NCI-H748 (cell line): Measurements from ENCODE around the gene REEP1.

Experiments used
- DNase-seq: peaks from one replicate; lab custom pipeline; 2025; ENCODE audit not compliant: unreplicated experiment; lab: John Stamatoyannopoulos, UW

Gene REEP1

DNA sequence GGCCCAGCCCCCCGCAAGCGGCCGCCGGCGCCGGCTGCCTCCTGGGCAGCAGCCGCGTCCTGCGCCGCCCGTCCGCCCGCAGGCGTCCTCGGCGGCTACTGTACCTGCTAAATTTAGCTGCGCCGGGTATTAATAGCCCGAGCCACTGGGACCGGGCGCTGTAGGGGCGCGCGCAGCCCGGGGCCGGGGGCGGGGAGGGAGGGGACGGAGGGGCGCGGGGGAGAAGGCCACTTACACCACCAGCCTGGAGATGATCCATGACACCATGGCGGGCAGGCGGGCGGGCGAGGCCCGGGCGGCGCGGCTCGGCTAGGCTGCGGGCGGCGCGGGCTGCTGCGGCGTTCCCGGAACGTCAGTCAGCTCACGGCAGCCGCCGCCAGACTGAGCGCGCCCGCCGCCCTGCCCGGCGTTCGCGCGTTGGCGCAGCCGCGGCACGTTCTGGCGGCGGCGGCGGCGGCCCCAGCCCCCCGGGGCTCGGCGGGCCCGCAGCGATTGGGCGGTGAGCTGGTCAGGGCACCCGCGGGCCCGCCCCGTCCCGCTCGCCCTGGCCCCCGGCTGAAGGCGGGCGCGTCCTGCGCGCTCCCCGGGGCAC lies at the start of gene REEP1:
TSS of gene REEP1 (minus strand) at position 383 of the 592 bp plus-strand sequence. CDS start at position 267, 116 bp downstream.
- peak; percentile 49 for DNase-seq

- no peak for DNase-seq
Observed at GRCh38 chr2:86383844-86384243, 46.4 kb upstream of the REEP1 start.

- no peak for DNase-seq
Observed at GRCh38 chr2:86382698-86383097, 45.3 kb upstream of the REEP1 start.

DNA sequence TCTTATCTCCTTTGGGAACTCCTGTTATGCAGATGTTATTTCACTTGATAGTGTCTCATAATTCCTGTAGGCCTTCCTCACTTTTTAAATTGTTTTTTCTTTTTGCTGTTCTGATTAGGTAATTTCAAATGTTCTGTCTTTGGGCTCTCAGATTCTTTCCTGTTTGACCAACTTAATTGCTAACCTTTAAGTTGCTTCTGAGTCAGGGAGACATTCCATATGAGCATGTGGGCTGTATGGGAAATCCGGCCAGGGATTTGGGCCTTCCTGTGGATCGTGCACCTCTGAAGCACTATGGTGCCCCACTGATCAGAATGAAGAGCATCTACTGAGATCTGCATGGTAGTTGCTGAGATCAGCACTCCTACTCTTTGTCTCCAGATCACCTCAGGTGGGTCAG lies 44.7 kb upstream of the REEP1 start:
- DNase-seq: no peak

GRCh38 chr2:86378469-86378868 lies 41.0 kb upstream of the REEP1 start:
- DNase-seq: no peak

DNA sequence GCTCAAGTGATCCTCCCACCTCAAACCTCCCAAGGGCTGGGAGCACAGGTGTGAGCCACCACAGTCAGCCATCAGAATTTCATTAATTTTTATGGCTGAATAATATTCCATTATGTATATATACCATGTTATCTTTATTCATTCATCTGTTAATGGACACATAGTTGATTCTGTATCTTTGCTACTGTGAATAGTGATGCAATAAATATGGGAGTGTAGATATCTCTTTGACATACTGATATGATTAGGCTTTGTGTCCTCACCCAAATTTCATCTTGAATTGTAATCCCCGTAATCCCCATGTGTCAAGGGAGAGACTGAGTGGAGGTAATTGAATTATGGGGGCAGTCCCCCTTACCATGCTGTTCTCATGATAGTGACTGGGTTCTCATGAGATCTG lies 38.2 kb upstream of the REEP1 start:
- DNase-seq: no peak

DNA sequence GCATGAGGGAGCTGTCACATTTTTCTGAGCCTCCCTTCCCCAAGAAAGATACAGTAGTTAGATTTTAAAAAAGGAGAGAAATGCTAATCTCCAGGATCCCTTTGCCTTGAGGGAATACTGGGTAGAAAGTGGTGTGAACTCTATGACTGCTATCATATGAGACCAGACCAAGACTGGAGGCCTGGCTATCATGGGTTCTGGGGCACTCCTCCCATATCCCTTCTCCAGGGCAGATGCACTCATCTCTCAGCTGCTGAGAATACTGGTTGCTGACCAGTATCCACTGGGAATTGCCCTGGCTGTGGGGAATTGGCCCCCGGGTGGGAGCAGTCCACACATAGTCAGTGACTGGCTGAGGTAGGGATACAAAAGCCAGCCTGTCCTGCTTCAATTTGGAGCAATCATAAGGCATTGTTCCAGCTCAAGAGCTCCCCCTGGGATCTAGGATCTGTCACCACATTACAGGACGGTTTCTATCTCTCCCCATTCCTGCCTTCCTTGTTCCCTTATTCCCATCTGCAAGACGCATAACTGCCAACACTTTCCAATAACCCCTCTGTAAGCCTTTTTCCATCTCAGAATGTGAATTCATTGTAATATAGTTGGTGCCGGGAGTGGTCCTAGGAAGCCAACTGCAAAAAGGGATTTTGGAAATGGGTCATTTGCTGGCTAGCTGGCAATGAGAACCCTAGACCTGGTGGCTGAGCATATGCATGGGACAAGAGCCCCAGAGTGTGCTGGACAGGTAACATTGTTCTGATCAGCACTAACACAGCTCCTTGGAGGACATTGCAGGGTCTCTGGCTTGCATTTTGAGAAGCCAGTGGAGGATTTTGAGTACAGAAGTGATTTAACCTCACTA lies 35.4 kb upstream of the REEP1 start:
- DNase-seq: peak; percentile 45

- DNase-seq: no peak
Observed at GRCh38 chr2:86372133-86372532, 34.7 kb upstream of the REEP1 start.

DNA sequence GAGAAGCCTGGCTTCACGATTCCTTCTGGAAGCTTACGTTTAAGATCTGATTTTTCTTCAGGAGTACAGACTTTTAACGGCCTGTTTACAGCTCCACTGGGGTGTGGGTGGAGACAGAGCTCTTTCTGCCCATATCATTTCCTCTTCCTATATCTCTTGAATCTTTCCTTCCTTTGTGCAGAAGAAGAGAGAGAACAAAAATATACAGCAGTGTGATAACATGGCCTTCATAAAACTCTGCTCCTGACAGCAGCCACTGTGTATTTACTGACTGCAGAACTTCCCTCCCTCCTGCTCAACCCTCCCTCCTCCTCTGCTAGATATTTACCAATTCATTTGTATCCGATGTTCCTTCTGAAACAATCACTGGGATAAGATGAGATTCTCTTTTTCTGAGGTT lies 34.1 kb upstream of the REEP1 start:
- no peak for DNase-seq

GRCh38 chr2:86370579-86370978 lies 33.2 kb upstream of the REEP1 start:
- DNase-seq: no peak

DNA sequence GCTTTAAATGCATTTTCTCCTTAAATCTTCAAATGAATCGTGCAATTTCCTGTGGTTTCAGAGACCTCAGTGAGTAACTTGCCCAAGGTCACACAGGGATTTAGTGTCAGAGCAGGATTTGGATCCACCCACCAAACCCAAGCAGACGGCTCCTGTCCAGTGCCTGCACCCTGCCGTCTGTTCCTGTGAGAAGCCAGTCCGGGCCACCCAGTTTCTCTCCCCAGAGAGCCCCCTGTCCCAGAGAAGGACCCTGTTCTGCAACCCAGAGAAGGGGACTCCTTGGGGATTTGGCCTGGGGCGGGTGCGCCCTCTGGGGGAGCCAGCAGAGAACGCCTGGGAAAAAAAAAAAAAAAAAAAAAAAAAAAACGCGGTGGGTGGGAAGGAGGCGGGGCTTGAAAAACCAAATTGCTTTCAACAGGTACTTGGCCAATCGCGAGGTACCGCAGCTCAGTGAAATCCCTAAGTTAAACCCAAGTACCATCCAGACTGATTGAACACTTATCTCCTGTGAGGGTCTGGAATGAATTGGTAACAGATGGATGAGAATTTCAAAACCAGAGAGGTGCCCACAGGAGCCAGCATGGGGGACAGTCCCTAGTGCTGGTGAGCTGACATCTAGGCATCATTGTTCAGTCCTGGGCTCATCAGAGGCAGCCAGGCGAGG lies 30.9 kb upstream of the REEP1 start:
- DNase-seq: peak; percentile 45

DNA sequence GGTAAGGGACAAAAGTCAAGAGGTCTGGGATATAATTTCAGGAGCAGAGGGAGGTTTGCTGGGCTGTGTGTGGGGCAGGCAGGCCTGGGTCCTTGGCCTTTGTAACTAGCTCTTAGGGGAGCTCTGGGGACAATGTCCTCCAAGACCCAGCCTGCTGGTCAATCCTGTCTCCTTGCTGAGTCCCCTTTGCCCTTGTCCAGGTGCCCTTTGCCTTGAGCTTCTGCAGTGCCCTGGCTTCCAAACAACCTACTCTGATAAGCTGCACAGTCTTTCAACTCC lies 30.0 kb upstream of the REEP1 start:
- DNase-seq: no peak

- no peak for DNase-seq
Observed at GRCh38 chr2:86366651-86367498, 29.4 kb upstream of the REEP1 start.

GRCh38 chr2:86364894-86365293 lies 27.5 kb upstream of the REEP1 start:
- no peak for DNase-seq

GRCh38 chr2:86360776-86361175 lies 23.4 kb upstream of the REEP1 start:
- DNase-seq: peak; percentile 3

- no peak for DNase-seq
Observed at GRCh38 chr2:86358957-86359356, 21.5 kb upstream of the REEP1 start.

DNA sequence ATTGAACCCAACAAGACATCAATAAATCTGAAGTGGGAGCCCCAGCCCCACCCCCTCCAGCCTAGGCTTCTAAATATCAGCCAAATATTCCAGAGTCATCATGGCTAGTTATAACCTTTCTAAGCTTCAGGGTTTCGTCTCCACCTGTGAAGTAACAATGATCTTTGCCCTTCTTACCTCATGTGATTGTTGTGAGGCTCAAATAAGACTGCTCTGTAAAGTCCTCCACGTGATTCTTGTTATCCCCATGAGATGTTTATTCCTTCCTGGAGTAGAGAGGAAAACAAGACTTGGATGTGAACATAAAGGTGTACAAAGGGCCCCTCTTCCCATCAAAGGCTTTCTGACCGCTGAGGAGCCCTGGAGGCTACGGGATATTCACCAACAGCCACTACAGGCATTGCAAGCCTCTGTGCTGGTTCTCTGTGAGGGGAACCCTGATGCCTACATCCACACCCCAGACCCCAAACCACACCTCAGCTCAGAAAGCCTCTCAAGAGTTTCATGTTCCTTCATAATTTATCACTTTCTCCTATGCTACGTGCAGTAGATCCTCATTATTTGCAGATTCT lies 20.1 kb upstream of the REEP1 start:
- no peak for DNase-seq

GRCh38 chr2:86352727-86353221 lies 15.3 kb upstream of the REEP1 start:
- no peak for DNase-seq

GRCh38 chr2:86352137-86352726 lies 14.8 kb upstream of the REEP1 start:
- DNase-seq: no peak

GRCh38 chr2:86350751-86351150 lies 13.3 kb upstream of the REEP1 start:
- no peak for DNase-seq
